Neural cell (in vitro differentiated cells): ENCODE results near the gene SDHC. TPM values are rescaled to one million over a fixed set of nuclear protein-coding genes. Genes with fewer than 3 reads are reported as not detected.

Experiments used
- H2AFZ ChIP-seq: fragments of 200-600, 300-800 bp; sonication (generic), shearing (Covaris generic); 2 replicates; pipeline ENCODE4 v1.6.0; 2014; ENCODE audit warnings: low read depth, mild to moderate bottlenecking, antibody characterized with exemption, low read length, moderate library complexity
- H3F3A ChIP-seq: fragments of 200-600 bp; shearing (Covaris generic); 2 replicates; pipeline ENCODE4 v1.6.1; 2016; ENCODE audit warnings: mild to moderate bottlenecking, moderate library complexity, mixed read lengths, antibody characterized with exemption, low read length; ENCODE audit not compliant: insufficient read depth, poor library complexity, severe bottlenecking
- H3K27ac ChIP-seq: fragments of 200-600, 300-800 bp; sonication (generic), shearing (Covaris generic); 2 replicates; pipeline ENCODE4 v1.5.1; 2014; ENCODE audit warnings: mild to moderate bottlenecking, low read length, moderate library complexity
- H3K27me3 ChIP-seq: fragments of 300-800, 200-600 bp; sonication (generic), shearing (Covaris generic); 2 replicates; pipeline ENCODE4 v1.6.0; 2014; ENCODE audit warnings: mild to moderate bottlenecking, low read depth, low read length, moderate library complexity; ENCODE audit not compliant: insufficient read depth
- H3K36me3 ChIP-seq: fragments of 300-800, 200-600 bp; sonication (generic), shearing (Covaris generic); 2 replicates; pipeline ENCODE4 v1.5.1; 2014; ENCODE audit warnings: mild to moderate bottlenecking, antibody characterized with exemption, low read length, moderate library complexity; ENCODE audit not compliant: insufficient read depth
- H3K4me2 ChIP-seq: fragments of 300-800, 200-600 bp; sonication (generic), shearing (Covaris generic); 2 replicates; pipeline ENCODE4 v1.6.0; 2014; ENCODE audit warnings: mild to moderate bottlenecking, low read length
- H3K4me3 ChIP-seq: fragments of 300-800, 200-600 bp; sonication (generic), shearing (Covaris generic); 2 replicates; pipeline ENCODE4 v1.5.1; 2014; ENCODE audit warnings: mild to moderate bottlenecking, low read length, moderate library complexity
- H3K79me2 ChIP-seq: fragments of 200-600 bp; shearing (Covaris generic); replicated peaks from 2 replicates; pipeline ENCODE4 v1.6.0; 2014; ENCODE audit warnings: mild to moderate bottlenecking, low read length, moderate library complexity; ENCODE audit not compliant: insufficient read depth
- H3K9ac ChIP-seq: fragments of 300-800, 200-600 bp; sonication (generic), shearing (Covaris generic); 2 replicates; pipeline ENCODE4 v1.6.1; 2016; ENCODE audit warnings: mild to moderate bottlenecking, low read length, mixed read lengths
- H3K9me2 ChIP-seq: fragments of 200-600 bp; shearing (Covaris generic); 2 replicates; pipeline ENCODE4 v1.6.1; 2016; ENCODE audit warnings: mild to moderate bottlenecking, low read length, mixed read lengths; ENCODE audit not compliant: insufficient read depth
- H3K9me3 ChIP-seq: fragments of 200-600, 300-800 bp; sonication (generic), shearing (Covaris generic); 2 replicates; pipeline ENCODE4 v1.6.1; 2016; ENCODE audit warnings: mild to moderate bottlenecking, mixed run types, low read length, moderate library complexity, mixed read lengths
- H4K20me1 ChIP-seq: fragments of 200-600 bp; shearing (Covaris generic); 2 replicates; pipeline ENCODE4 v1.6.1; 2016; ENCODE audit warnings: mild to moderate bottlenecking, mixed run types; ENCODE audit not compliant: insufficient read depth
- EP300 ChIP-seq: fragments of 450-650 bp; conservative IDR thresholded peaks from 2 replicates; pipeline ENCODE4 v1.6.1; 2014; ENCODE audit warnings: antibody characterized with exemption, mild to moderate bottlenecking, moderate library complexity; ENCODE audit not compliant: poor library complexity, severe bottlenecking
- EZH2 ChIP-seq: fragments of 200-600, 300-800 bp; shearing (Covaris generic), sonication (generic); IDR thresholded peaks from 2 replicates; pipeline ENCODE4 v1.6.1; 2014; ENCODE audit warnings: antibody characterized with exemption, low read length, borderline replicate concordance, mild to moderate bottlenecking; ENCODE audit not compliant: insufficient read depth, poor library complexity, severe bottlenecking
- MXI1 ChIP-seq: fragments of 450-650 bp; conservative IDR thresholded peaks from 2 replicates; pipeline ENCODE4 v1.6.1; 2014; ENCODE audit warnings: antibody characterized with exemption, mild to moderate bottlenecking; ENCODE audit not compliant: poor library complexity, severe bottlenecking
- POLR2AphosphoS5 ChIP-seq: IDR thresholded peaks from 2 replicates; pipeline ENCODE4 v1.6.1; 2012
- RAD21 ChIP-seq: fragments of 450-650 bp; conservative IDR thresholded peaks from 2 replicates; pipeline ENCODE4 v1.6.1; 2014; ENCODE audit warnings: antibody characterized with exemption, mild to moderate bottlenecking, moderate library complexity
- REST ChIP-seq: IDR thresholded peaks from 2 replicates; pipeline ENCODE4 v1.6.1; 2012; ENCODE audit warnings: borderline replicate concordance
- SMC3 ChIP-seq: fragments of 450-650 bp; conservative IDR thresholded peaks from 2 replicates; pipeline ENCODE4 v1.6.1; 2014; ENCODE audit warnings: antibody characterized with exemption, mild to moderate bottlenecking, moderate library complexity; ENCODE audit not compliant: poor library complexity
- TAF1 ChIP-seq: IDR thresholded peaks from 2 replicates; pipeline ENCODE4 v1.6.1; 2012; ENCODE audit warnings: low read depth
- polyA plus RNA-seq: library from polyadenylated mRNA; depleted of rRNA; stranded (reverse); fragments of >200 nt; gene quantifications from 2 replicates; pipeline ENCODE4 v1.2.3, GENCODE V29; 2014
- TF ChIP-seq, protein P1 (sequence below): fragments of 450-650 bp; IDR thresholded peaks from 2 replicates; pipeline ENCODE4 v1.5.1; 2014; ENCODE audit warnings: antibody characterized with exemption, mild to moderate bottlenecking, moderate library complexity; ENCODE audit not compliant: poor library complexity, severe bottlenecking

Gene SDHC
- polyA plus RNA-seq, 1 donor from 2014 or later: 41.6 TPM

GRCh38 chr1:161266202-161266601 lies 48.0 kb upstream of the SDHC start:
- no peaks in the 10 kb centered on the region for H3K36me3 ChIP-seq
- no peaks in the 10 kb centered on the region for H3F3A ChIP-seq
- no peak overlapping the region for H3K27ac ChIP-seq
- H4K20me1 ChIP-seq: no peaks in the 10 kb centered on the region
- no peak overlapping the region for H3K4me2 ChIP-seq
- no peaks in the 10 kb centered on the region for H3K27me3 ChIP-seq
- no peak overlapping the region for H2AFZ ChIP-seq
- no peaks in the 10 kb centered on the region for H3K9me2 ChIP-seq
- TF ChIP-seq EP300 (no peak), RAD21 (no peak), SMC3 (no peak), TAF1 (no peak)
- no peaks in the 10 kb centered on the region for H3K79me2 ChIP-seq
- H3K9me3 ChIP-seq: no peaks in the 10 kb centered on the region
- H3K9ac ChIP-seq: no peak overlapping the region
- no peak overlapping the region for H3K4me3 ChIP-seq

DNA sequence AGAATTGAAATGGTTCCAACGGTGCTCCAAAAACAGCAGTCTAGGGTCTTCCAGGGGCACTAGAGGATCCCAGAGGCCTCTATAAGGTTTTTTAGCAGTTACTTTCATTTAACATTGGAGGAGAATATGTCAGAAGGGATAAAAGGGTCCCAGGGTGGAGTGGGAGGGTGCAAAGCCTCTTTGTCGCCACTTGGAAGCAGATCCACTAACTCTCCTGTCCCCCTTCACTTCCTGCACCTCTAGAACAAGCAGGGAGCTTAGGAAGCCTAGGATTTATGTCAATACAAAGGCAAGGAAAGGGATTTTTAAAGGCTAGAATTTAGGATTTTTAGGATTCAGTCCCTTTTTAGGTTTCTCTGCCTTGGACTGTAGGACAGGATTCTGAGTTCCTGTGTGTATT lies 47.3 kb upstream of the SDHC start:
- H3K4me3 ChIP-seq: peak overlapping the region; percentile 29
- no peaks in the 10 kb centered on the region for H3K27me3 ChIP-seq
- no peaks in the 10 kb centered on the region for H3K79me2 ChIP-seq
- no peak for TF ChIP-seq TAF1
- H3F3A ChIP-seq: no peaks in the 10 kb centered on the region
- H3K4me2 ChIP-seq: peak overlapping the region; percentile 25
- H2AFZ ChIP-seq: no peak overlapping the region
- H3K9ac ChIP-seq: no peak overlapping the region
- no peaks in the 10 kb centered on the region for H3K9me2 ChIP-seq
- H3K9me3 ChIP-seq: no peaks in the 10 kb centered on the region
- no peaks in the 10 kb centered on the region for H4K20me1 ChIP-seq
- no peak overlapping the region for H3K27ac ChIP-seq
- no peaks in the 10 kb centered on the region for H3K36me3 ChIP-seq

GRCh38 chr1:161267321-161267720 lies 46.9 kb upstream of the SDHC start:
- no peaks in the 10 kb centered on the region for H4K20me1 ChIP-seq
- TF ChIP-seq RAD21 (no peak), TAF1 (no peak), MXI1 (no peak)
- TF ChIP-seq, protein P1, sequence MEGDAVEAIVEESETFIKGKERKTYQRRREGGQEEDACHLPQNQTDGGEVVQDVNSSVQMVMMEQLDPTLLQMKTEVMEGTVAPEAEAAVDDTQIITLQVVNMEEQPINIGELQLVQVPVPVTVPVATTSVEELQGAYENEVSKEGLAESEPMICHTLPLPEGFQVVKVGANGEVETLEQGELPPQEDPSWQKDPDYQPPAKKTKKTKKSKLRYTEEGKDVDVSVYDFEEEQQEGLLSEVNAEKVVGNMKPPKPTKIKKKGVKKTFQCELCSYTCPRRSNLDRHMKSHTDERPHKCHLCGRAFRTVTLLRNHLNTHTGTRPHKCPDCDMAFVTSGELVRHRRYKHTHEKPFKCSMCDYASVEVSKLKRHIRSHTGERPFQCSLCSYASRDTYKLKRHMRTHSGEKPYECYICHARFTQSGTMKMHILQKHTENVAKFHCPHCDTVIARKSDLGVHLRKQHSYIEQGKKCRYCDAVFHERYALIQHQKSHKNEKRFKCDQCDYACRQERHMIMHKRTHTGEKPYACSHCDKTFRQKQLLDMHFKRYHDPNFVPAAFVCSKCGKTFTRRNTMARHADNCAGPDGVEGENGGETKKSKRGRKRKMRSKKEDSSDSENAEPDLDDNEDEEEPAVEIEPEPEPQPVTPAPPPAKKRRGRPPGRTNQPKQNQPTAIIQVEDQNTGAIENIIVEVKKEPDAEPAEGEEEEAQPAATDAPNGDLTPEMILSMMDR: no peak
- no peaks in the 10 kb centered on the region for H3K79me2 ChIP-seq
- no peaks in the 10 kb centered on the region for H3F3A ChIP-seq
- H3K27ac ChIP-seq: no peak overlapping the region
- H3K27me3 ChIP-seq: no peaks in the 10 kb centered on the region
- H3K4me3 ChIP-seq: peak overlapping the region; percentile 29
- H3K36me3 ChIP-seq: no peaks in the 10 kb centered on the region
- peak overlapping the region; percentile 25 for H3K4me2 ChIP-seq
- no peaks in the 10 kb centered on the region for H3K9me3 ChIP-seq
- H2AFZ ChIP-seq: no peak overlapping the region
- H3K9ac ChIP-seq: no peak overlapping the region
- H3K9me2 ChIP-seq: no peaks in the 10 kb centered on the region

DNA sequence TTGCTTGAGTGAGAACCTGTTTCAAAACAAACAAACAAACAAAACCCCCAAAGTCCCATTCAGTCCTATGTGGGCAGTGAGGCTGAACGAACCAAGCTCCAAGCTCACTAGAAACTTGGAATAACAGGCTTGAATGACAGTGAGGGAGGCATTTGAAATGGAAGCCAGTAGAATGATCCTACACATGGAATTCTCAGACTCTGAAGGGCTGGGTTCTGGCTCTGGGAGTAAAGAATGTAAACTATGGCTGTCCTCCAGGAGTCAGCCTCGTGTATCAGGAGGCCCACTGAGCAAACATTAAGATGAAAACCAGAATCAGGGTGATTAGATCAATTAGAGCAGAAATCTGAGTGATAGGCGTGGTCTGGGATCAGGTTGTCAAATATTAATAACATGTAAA lies 40.8 kb upstream of the SDHC start:
- Histone ChIP-seq H3K4me3 (no peak overlapping the region), H3K79me2 (no peaks in the 10 kb centered on the region), H3K9me3 (no peaks in the 10 kb centered on the region), H3K9ac (no peak overlapping the region), H2AFZ (no peak overlapping the region), H4K20me1 (no peaks in the 10 kb centered on the region), H3K4me2 (no peak overlapping the region), H3K36me3 (no peaks in the 10 kb centered on the region), H3K9me2 (no peaks in the 10 kb centered on the region), H3K27ac (no peak overlapping the region), H3K27me3 (no peaks in the 10 kb centered on the region), H3F3A (no peaks in the 10 kb centered on the region)
- TF ChIP-seq POLR2AphosphoS5 (no peak), MXI1 (no peak), SMC3 (no peak), REST (no peak), EP300 (no peak), RAD21 (no peak), EZH2 (no peak), TAF1 (no peak)
- TF ChIP-seq, protein P1: no peak
